HG03354 (cell line): ENCODE results near the gene FNDC3B.

Source experiments
- ATAC-seq: cut with Tn5 transposase; IDR thresholded peaks from one replicate; pipeline ENCODE4 v1.9.1; 2021; ENCODE audit warnings: mild to moderate bottlenecking; ENCODE audit not compliant: unreplicated experiment, poor library complexity, severe bottlenecking

The FNDC3B gene

DNA sequence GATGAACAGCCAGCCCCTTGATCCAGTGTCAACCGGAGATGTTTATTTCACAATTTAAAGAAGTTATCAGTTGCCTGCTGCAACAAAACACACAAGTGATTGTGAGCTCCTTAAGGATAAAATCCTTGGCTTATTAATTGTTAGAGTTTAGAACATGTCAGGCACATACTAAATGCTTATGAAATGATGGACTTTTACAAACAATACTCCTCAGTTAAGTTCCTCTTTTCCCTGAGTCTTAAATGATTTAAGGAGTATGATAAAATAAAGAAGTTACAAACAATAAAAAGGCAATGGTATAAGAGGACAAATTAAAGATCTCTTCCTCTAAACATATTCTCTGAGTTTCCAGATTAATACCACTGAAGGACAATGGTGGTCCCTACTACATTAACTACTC lies 403.2 kb downstream of the FNDC3B start:
- no peak for ATAC-seq

DNA sequence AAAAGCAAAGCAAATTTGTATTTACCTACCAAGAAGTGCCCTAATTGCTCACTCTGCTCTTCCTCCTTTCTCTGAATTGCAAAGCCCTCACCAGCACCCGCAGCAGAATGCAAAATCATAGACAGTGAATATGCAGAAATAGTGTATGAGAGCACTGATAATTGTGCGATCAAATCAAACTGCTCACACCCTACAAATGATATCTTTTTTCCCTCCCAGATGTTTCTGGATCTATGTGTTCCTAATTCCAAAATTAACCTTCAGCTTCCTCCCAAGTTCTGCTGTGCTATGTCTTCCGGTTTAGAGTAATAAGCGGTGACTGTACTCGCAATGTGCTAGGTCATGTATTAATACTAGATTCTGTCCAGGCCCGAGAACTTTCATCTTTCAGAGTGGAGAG lies 405.4 kb downstream of the FNDC3B start:
- ATAC-seq: no peak

DNA sequence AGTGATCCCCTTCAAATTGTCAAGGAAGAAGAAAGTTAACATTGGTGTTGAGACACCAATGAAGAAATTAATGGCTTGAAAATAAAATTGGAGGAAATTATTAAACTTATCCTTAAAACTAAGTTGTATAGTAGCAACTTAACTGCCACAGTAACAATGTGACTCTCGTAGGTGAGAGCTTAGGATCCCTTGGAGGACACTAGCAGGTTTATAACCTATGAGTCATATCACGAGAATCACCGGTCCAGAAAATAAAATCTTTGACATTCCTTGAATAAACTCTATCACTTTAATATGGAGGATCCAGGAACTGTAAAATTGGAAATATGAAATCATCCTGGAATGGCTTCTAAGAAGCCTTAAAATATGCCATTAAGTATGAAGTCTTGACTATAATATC lies 406.8 kb downstream of the FNDC3B start:
- no peak for ATAC-seq

DNA sequence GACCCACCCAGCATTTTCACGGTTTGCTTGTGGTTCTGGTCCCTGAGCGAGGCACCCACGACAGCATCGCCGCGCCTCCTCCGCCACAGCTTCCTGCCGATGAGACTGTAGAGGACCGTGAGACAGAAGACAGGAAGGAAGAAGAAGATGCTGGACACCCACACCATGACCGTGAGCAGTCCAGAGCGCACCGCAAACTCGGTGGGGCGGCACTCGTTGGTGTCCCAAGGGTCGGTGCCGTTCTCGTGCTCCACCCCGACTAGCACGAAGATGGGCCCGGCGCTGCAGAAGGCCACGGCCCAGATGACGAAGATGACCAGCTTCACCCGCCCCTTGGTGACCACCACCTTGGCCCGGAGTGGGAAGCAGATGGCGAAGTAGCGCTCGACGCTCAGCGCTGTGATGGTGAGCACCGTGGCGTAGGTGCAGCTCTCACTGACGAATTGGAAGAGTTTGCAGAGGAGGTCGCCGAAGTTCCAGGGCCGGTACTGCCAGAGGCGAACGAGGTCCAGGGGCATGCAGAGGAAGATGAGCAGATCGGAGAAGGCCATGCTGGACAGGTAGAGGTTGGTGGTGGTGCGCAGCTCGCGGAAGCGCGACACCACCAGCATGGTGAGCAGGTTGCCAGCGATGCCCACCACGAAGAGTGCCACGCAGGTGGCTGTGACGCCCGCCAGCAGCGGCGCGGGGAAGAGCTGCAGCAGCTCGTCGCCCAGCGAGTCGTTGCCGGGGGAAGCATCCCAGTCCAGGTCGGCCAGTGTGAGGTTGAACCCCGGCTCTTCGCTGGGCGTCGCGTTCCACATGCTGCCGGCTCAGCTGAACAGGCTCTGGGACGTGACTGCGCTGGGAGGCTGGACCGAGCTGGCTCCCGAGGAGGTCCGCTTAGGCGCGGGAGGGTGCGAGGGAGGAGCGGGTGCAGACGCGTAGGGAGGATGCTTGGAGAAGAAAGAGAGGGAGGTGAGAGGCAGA lies 408.5 kb downstream of the FNDC3B start, which contains the start of gene GHSR:
TSS of gene GHSR (minus strand) at position 846 of the 969 bp plus-strand sequence. CDS start at position 803, 43 bp downstream.
- ATAC-seq: no peak

DNA sequence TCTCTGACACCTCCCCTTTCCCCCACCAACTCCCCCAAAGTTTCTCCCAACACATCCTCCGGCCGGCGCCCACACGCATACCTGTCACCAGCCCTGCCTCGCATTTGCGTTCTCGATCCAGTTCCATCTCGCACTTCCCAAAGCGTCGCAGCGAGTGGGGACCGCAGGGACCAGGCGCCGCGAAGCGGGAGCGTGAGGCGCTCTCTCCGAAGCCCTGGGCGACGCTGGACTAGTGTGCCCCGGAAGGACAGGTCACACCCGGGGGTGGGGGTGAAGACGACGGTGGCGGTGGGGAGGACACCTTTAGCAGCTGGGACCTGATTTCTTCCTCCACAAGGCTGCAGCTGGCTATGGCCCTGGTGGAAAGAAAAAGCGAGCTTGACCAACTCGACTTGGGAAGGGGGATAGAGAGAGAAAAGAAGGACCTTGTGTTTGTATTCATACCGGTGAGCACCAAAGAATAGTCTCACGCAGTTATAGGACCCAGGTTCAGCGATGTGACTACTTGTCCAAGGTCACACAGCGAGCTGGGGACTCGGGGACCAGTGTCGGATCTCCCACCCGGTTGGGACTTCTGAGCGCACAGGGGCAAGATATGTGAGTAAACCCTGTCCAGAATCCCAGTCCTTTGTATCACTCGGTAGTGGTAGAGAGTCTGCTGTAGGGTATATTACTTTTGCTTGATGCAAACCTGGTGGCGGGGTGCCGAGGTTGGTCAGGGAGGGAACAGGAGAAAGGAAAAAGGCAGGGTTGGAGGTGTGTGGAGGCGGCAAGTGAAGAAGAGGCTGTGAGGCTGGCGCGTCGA lies 409.5 kb downstream of the FNDC3B start:
- ATAC-seq: no peak

DNA sequence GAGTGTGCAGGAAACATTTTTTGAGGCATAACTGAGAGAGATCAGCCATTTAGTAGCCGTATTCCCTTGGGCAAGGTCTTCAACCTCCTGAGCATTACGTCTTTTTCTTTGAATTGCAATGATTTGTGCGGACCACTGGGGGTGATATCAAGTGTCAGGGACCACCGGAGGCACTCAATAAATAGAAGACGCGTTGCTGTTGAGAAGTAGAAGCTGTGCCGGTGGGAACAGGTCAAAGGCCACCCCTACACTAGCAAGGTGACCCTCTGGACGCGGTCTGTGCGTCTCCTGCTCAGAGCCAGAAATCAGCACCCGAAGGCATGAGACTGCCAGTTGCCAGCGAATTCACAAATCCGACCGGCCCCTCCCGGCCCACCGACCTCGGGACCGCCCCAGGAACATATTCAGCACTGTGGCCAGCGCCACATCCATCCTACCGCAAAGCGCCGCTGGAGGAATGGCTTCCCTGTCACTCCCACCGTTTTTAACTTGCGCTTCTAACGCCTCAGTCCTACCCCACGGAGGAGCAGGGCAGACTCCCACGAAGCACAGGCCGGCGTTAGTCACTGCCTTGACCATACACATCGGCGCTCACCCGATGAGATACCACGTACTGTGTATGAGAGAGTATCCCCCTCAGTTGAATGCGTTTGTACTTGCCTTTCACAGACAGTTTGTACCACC lies 410.2 kb downstream of the FNDC3B start:
- ATAC-seq: no peak
